ENCODE results near the gene PLXNC1. TPM values are rescaled to one million over a fixed set of nuclear protein-coding genes. Genes with fewer than 3 reads are reported as not detected.
A peak's percentile ranks its signal among the peaks of the same experiment; 100 is the strongest.

The PLXNC1 gene
- total RNA-seq, 1 donor from 2014 or later: 15.7 TPM

DNA sequence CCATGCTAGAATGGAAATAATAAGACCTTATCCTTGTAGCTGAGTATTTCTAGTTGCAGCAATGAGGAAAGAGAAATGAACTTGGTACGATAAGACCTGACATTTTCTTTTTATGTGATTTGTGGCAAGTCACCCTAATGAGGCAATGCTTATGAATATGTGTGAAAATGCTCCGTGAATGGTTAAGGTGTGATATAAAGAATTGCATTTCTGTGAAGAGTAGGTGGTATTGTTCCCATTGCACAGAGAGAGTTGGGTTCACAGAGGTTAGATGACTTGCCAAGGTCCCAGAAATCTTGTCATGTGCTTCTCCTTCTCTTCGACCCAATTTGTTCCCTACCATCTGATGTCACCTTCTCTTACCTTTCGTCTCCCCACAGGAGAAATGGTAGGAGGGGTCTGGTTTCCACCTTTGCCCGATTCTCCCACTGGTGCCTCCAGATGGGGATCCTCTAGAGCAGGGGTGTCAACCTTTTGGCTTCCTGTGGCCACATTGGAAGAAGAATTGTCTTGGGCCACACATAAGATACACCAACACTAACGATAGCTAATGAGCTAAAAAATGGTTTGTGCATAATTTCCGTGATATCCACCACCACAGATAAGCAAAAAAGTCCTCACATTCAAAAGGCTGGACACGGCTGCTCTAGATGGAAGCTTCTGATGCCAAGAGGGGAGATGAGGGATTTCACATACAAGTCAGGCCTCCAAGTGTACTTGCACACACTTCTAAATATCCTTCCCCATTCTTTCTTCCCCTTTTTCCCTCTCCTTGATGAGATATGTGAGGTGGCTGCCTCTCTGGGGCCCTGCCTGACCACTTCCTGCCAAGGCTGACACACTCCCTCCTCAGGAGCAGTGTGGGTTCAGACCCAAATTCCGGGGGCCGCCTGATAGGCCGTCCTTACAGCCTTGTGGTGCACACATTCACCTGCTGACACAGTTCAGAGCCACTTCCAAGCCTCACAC, 96.1 kb downstream of the PLXNC1 start:
- DNase-seq (peak; percentile 67), ATAC-seq (peak; percentile 90)
- no peaks in the 10 kb centered on the region for H3K9me3 ChIP-seq
- H3K27me3 ChIP-seq: no peaks in the 10 kb centered on the region
- peaks cover 3% of the 10 kb centered on the region for H3K4me1 ChIP-seq
- TF ChIP-seq, protein P1, sequence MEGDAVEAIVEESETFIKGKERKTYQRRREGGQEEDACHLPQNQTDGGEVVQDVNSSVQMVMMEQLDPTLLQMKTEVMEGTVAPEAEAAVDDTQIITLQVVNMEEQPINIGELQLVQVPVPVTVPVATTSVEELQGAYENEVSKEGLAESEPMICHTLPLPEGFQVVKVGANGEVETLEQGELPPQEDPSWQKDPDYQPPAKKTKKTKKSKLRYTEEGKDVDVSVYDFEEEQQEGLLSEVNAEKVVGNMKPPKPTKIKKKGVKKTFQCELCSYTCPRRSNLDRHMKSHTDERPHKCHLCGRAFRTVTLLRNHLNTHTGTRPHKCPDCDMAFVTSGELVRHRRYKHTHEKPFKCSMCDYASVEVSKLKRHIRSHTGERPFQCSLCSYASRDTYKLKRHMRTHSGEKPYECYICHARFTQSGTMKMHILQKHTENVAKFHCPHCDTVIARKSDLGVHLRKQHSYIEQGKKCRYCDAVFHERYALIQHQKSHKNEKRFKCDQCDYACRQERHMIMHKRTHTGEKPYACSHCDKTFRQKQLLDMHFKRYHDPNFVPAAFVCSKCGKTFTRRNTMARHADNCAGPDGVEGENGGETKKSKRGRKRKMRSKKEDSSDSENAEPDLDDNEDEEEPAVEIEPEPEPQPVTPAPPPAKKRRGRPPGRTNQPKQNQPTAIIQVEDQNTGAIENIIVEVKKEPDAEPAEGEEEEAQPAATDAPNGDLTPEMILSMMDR (IDR thresholded peaks at IDR 0.05): no peak
- intact Hi-C loops (cut with DNase I): no loop called here
- H3K4me3 ChIP-seq: no peak overlapping the region
- H3K36me3 ChIP-seq: peaks cover 10% of the 10 kb centered on the region
- H3K27ac ChIP-seq: peak overlapping the region; percentile 17

- Histone ChIP-seq H3K4me1 (peaks cover 3% of the 10 kb centered on the region), H3K4me3 (no peak overlapping the region), H3K9me3 (no peaks in the 10 kb centered on the region), H3K36me3 (peaks cover 10% of the 10 kb centered on the region), H3K27me3 (no peaks in the 10 kb centered on the region), H3K27ac (no peak overlapping the region)
- no peak for ATAC-seq
- no peak for DNase-seq
- TF ChIP-seq, protein P1 (IDR thresholded peaks at IDR 0.05): no peak
- intact Hi-C loops (cut with DNase I): no loop called here
These were observed 97.4 kb downstream of the PLXNC1 start for GRCh38 chr12:94245631-94246383.

GRCh38 chr12:94247246-94247645, 98.9 kb downstream of the PLXNC1 start:
- ATAC-seq (no peak), DNase-seq (no peak)
- Histone ChIP-seq H3K27me3 (no peaks in the 10 kb centered on the region), H3K36me3 (peaks cover 10% of the 10 kb centered on the region), H3K27ac (no peak overlapping the region), H3K4me3 (no peak overlapping the region), H3K9me3 (no peaks in the 10 kb centered on the region), H3K4me1 (peaks cover 3% of the 10 kb centered on the region)
- intact Hi-C loops (cut with DNase I): no loop called here
- TF ChIP-seq, protein P1 (IDR thresholded peaks at IDR 0.05): no peak

- H3K9me3 ChIP-seq: no peaks in the 10 kb centered on the region
- no peak for ATAC-seq
- H3K36me3 ChIP-seq: peaks cover 10% of the 10 kb centered on the region
- H3K27ac ChIP-seq: no peak overlapping the region
- no peak overlapping the region for H3K4me3 ChIP-seq
- no peak for DNase-seq
- TF ChIP-seq, protein P1 (IDR thresholded peaks at IDR 0.05): no peak
- H3K4me1 ChIP-seq: no peaks in the 10 kb centered on the region
- intact Hi-C loops (cut with DNase I): no loop called here
- H3K27me3 ChIP-seq: no peaks in the 10 kb centered on the region
These were observed 100.2 kb downstream of the PLXNC1 start for GRCh38 chr12:94248582-94248981.

- Histone ChIP-seq H3K4me1 (no peaks in the 10 kb centered on the region), H3K27me3 (no peaks in the 10 kb centered on the region), H3K4me3 (no peak overlapping the region), H3K27ac (no peak overlapping the region), H3K36me3 (peaks cover 10% of the 10 kb centered on the region), H3K9me3 (no peaks in the 10 kb centered on the region)
- DNase-seq (no peak), ATAC-seq (no peak)
- intact Hi-C loops (cut with DNase I): no loop called here
- TF ChIP-seq, protein P1 (IDR thresholded peaks at IDR 0.05): no peak
These were observed 101.8 kb downstream of the PLXNC1 start for GRCh38 chr12:94250130-94250529.

Measured in upper lobe of right lung (tissue), 1 donor.